CD4-positive, alpha-beta T cell (primary cell): Measurements from ENCODE around the gene TFAP2C. TPM values are rescaled to one million over a fixed set of nuclear protein-coding genes. Genes with fewer than 3 reads are reported as not detected.

Experiments
- ATAC-seq: fragments of 200-7000 bp; cut with Tn5 transposase; one replicate; pipeline ENCODE4 v1.10.0; 2022; ENCODE audit warnings: mild to moderate bottlenecking; ENCODE audit not compliant: poor library complexity
- CTCF ChIA-PET: fragments of 350-600 bp; sonication (Branson Sonifier 250); formaldehyde crosslinking; loops from one replicate; lab custom pipeline; 2021; ENCODE audit warnings: antibody characterized with exemption, inconsistent platforms; lab: Charles Lee
- POLR2A ChIA-PET: fragments of 350-600 bp; sonication (Branson Sonifier 250); formaldehyde crosslinking; loops from one replicate; lab custom pipeline; 2021; ENCODE audit warnings: antibody characterized with exemption, inconsistent platforms; lab: Charles Lee
- DNase-seq, 14 experiments: peaks; one replicate each; pipeline ENCODE4 v3.0.0-alpha.2; 2013 to 2020; ENCODE audit warnings: mixed read lengths in 2 of 14
- H3K27ac ChIP-seq, 2 donors: one replicate each; pipeline versions ENCODE4 v1.5.1 to v1.7.0; 2013; ENCODE audit warnings: low read length in 2 of 2, low read depth in 1 of 2, mild to moderate bottlenecking in 1 of 2
- H3K27me3 ChIP-seq, 2 experiments: 1 replicate in 1 of 2; 2 replicates in 1 of 2; pipeline versions ENCODE4 v1.6.1 to v1.7.0; 2013; ENCODE audit warnings: low read length in 2 of 2, control low read depth in 1 of 2, mild to moderate bottlenecking in 1 of 2, moderate library complexity in 1 of 2; ENCODE audit not compliant: insufficient read depth in 2 of 2, control insufficient read depth in 1 of 2
- H3K36me3 ChIP-seq: one replicate; pipeline ENCODE4 v1.6.1; 2013; ENCODE audit warnings: low read length, control low read depth; ENCODE audit not compliant: insufficient read depth
- H3K4me1 ChIP-seq: one replicate; pipeline ENCODE4 v1.6.1; 2013; ENCODE audit warnings: low read length, control low read depth; ENCODE audit not compliant: insufficient read depth
- H3K4me3 ChIP-seq: one replicate; pipeline ENCODE4 v1.5.1; 2013; ENCODE audit warnings: mild to moderate bottlenecking, low read length, moderate library complexity
- H3K9me3 ChIP-seq, 2 experiments: 1 replicate in 1 of 2; 2 replicates in 1 of 2; pipeline versions ENCODE4 v1.6.1 to v1.7.0; 2013; ENCODE audit warnings: low read length in 2 of 2, mild to moderate bottlenecking in 2 of 2, control low read depth in 1 of 2, moderate library complexity in 1 of 2; ENCODE audit not compliant: control insufficient read depth in 1 of 2, insufficient read depth in 1 of 2
- H3K27ac Mint-ChIP-seq: one replicate; pipeline ENCODE4 v1.8.0; 2020; ENCODE audit warnings: mixed read lengths
- H3K27me3 Mint-ChIP-seq: one replicate; pipeline ENCODE4 v1.8.0; 2021; ENCODE audit warnings: mixed read lengths
- H3K36me3 Mint-ChIP-seq: one replicate; pipeline ENCODE4 v1.8.0; 2021; ENCODE audit warnings: low read depth, mixed read lengths
- H3K4me1 Mint-ChIP-seq: one replicate; pipeline ENCODE4 v1.8.0; 2021; ENCODE audit warnings: low read depth, mixed read lengths
- H3K4me3 Mint-ChIP-seq: one replicate; pipeline ENCODE4 v1.8.0; 2020; ENCODE audit warnings: mild to moderate bottlenecking, mixed read lengths
- H3K9me3 Mint-ChIP-seq: one replicate; pipeline ENCODE4 v1.8.0; 2020; ENCODE audit warnings: mixed read lengths
- intact Hi-C, 2 experiments: fragments of 100-400 bp; cut with DNase I in 1 of 2; cut with micrococcal nuclease in 1 of 2; formaldehyde crosslinking; loops; one replicate each; pipeline versions ENCODE4 v1.15.1 to v1.9.0; 2023 to 2025; cut with DNase I, micrococcal nuclease
- total RNA-seq, 174 experiments: library from RNA in 2 of 174; stranded (reverse) in 2 of 174; gene quantifications; one replicate each; pipeline ENCODE4 v1.2.3 and lab custom pipeline; 2021 to 2026
- TF ChIP-seq, protein P1 (sequence below): fragments of 200-600 bp; IDR thresholded peaks from one replicate; pipeline ENCODE4 v1.8.0; 2022; ENCODE audit warnings: antibody characterized with exemption, mild to moderate bottlenecking

The TFAP2C gene
- total RNA-seq, 2 experiments from 2014 or later: not detected

DNA sequence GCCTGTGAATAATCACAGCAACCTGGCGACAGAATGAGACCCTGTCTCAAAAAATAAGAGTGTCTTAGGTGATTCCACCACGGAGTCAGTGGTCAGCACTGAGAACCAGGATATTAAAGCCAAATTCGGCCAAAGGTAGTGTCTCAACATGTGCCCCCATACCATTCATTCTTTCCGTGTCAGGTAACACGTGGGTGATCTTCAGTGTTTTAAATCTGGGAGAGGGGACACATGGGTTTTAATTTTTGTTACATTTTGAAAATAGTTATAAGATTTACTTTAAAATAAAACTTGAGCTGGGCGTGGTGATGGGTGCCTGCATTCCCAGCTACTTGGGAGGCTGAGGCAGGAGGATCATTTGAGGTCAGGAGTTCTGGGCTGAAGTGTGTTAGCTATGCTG is 59.0 kb downstream of the TFAP2C start:
- TF ChIP-seq, protein P1, sequence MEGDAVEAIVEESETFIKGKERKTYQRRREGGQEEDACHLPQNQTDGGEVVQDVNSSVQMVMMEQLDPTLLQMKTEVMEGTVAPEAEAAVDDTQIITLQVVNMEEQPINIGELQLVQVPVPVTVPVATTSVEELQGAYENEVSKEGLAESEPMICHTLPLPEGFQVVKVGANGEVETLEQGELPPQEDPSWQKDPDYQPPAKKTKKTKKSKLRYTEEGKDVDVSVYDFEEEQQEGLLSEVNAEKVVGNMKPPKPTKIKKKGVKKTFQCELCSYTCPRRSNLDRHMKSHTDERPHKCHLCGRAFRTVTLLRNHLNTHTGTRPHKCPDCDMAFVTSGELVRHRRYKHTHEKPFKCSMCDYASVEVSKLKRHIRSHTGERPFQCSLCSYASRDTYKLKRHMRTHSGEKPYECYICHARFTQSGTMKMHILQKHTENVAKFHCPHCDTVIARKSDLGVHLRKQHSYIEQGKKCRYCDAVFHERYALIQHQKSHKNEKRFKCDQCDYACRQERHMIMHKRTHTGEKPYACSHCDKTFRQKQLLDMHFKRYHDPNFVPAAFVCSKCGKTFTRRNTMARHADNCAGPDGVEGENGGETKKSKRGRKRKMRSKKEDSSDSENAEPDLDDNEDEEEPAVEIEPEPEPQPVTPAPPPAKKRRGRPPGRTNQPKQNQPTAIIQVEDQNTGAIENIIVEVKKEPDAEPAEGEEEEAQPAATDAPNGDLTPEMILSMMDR: no peak
- Histone ChIP-seq H3K27me3 (peaks cover 2 to 9% of the 10 kb centered on the region in 2 experiments), H3K36me3 (no peaks in the 10 kb centered on the region), H3K4me1 (no peaks in the 10 kb centered on the region), H3K27ac (no peak overlapping the region), H3K4me3 (no peak overlapping the region), H3K9me3 (peaks cover 0 to 11% of the 10 kb centered on the region in 2 experiments)
- no peaks in the 10 kb centered on the region for H3K36me3 Mint-ChIP-seq
- no peak overlapping the region for H3K4me3 Mint-ChIP-seq
- intact Hi-C loops: no loop called here
- H3K4me1 Mint-ChIP-seq: no peaks in the 10 kb centered on the region
- H3K27me3 Mint-ChIP-seq: peaks cover 20% of the 10 kb centered on the region
- no peak for DNase-seq
- CTCF ChIA-PET: no interaction called here
- peaks cover 1% of the 10 kb centered on the region for H3K9me3 Mint-ChIP-seq
- POLR2A ChIA-PET: no interaction called here
- no peak overlapping the region for H3K27ac Mint-ChIP-seq
- no peak for ATAC-seq

Other genes starting within 250 kb of the TFAP2C start
- under 1 TPM; 0.25 to 0.36 TPM for gene AURKA, start 237.1 kb upstream of the TFAP2C start, total RNA-seq
- gene CSTF1, start 236.7 kb upstream of the TFAP2C start, total RNA-seq: 10 to 100 TPM; 20.7 to 21.8 TPM
- 10 to 100 TPM; 37.0 to 39.8 TPM for gene CASS4, start 217.0 kb upstream of the TFAP2C start, total RNA-seq
- gene RTF2, start 160.7 kb upstream of the TFAP2C start, total RNA-seq: 10 to 100 TPM; 52.7 to 55.2 TPM
- gene FAM209A, start 104.6 kb upstream of the TFAP2C start, total RNA-seq: 1 to 10 TPM; 6.4 to 7.1 TPM
- 1 to 10 TPM; 3.1 to 3.9 TPM for gene FAM209B, start 96.1 kb upstream of the TFAP2C start, total RNA-seq